HG03457 (cell line): ENCODE data around the gene VRK1.

ENCODE experiments used
- ATAC-seq: cut with Tn5 transposase; IDR thresholded peaks from one replicate; pipeline ENCODE4 v1.9.1; 2021; ENCODE audit warnings: moderate number of reproducible peaks; ENCODE audit not compliant: unreplicated experiment

The VRK1 gene

DNA sequence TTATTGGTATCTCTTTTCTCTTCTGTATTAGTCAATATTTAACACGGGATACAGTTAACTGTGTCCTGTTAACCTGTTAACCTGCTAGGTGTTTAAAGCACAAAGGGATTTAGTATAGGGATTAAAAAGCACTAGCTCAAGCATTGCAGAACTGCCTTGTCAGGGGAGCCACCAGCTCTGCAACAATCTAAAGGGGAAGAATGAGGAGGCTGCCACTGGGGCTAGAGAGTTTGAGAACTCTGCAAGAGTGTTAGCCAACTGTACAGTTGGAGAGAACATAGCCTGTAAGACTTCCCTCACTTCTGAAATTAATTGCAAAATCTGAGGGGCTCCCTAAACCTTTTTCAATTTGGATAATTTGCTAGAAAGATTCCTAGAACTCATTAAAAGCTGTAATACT lies 6.5 kb upstream of the VRK1 start:
- no peak for ATAC-seq

DNA sequence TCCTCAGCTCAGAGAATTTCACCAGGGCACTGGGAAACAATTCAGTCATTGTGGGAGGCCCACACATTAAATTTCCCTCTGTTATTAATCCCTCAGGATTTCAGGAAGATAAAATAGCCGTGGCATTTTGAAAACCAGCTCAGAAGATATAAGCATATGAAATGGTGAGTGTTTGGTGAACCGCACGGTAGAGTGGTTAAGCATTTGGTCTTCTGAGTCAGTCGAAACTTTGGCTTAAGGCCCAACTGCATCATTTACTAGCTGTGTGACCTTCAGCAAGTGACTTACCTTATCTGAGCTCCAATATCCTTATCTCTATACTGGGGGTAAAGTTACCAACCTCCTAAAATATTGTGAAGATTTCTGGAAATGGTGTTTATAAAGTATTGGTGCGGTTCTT lies 5.2 kb upstream of the VRK1 start:
- no peak for ATAC-seq

DNA sequence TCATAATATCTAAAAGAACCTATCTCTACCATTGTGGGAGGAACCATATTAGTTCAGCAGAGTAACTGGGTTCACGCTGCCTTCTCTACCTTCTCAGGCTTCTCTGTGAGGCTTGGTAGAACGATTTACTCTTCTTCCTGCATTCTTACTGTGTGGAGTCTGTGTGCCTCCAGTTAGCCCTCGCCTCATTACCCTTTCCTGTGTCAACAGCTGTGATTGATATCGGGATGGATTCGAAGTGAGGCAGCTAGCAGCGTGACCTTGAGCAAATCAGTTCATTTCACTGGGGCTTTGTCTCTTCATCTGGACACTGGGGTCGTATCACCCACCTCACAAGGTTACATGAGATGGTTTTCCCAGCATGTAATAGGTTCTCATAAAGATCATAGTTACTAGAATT lies 4.6 kb upstream of the VRK1 start:
- ATAC-seq, result no peak

DNA sequence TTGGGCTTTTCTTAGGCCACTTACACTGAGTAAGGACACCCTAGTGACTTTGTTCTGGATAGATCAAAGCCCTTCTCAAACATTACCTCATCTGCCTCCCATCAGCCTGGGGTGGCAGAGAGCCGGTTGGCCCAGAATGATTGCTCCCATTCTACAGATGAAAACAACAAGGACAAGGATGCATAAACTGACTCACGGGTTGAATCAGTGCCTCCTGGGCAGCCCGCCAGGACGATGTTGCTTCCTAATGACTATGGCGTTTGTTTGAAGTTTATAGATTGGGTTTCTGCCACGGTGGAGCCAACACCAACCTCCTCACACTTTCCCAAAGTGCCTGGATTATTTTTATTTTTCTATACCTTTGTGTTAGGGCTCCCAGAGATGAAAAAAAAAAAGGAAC lies 3.6 kb upstream of the VRK1 start:
- ATAC-seq, result no peak

DNA sequence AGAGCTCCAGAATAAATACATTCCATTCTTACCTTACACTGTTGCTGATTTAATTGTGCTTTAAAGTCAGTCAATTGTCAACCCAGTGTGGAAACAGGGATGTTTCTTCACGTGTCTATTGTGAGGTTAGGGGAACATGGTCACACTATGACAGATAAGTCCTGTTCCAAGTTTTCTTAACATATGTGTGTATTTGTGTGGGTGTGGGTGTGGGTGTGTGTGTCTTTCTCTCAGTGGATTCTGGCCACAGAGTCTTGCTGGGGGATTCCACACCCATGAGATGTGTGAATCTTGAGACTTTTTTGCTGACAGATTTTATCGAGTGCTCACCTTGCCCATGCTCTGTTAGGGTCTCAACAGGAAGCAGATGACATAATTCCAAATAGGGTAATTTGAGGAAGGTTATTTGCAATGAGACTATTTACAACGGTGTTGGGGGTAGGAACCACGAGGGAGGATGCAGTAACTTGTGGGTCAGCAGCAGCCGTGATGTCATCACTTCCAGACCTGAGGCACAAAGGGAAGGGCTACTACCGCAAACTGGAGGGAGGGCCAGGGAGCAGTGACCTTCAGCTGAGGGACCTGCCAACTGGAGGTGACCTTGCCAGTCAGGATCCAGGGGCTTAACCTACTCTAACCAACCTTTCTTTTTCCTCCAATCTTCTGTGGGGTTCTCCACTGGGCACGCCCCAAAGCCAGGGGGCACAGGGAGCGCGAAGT lies 1.9 kb upstream of the VRK1 start:
- ATAC-seq, result no peak

DNA sequence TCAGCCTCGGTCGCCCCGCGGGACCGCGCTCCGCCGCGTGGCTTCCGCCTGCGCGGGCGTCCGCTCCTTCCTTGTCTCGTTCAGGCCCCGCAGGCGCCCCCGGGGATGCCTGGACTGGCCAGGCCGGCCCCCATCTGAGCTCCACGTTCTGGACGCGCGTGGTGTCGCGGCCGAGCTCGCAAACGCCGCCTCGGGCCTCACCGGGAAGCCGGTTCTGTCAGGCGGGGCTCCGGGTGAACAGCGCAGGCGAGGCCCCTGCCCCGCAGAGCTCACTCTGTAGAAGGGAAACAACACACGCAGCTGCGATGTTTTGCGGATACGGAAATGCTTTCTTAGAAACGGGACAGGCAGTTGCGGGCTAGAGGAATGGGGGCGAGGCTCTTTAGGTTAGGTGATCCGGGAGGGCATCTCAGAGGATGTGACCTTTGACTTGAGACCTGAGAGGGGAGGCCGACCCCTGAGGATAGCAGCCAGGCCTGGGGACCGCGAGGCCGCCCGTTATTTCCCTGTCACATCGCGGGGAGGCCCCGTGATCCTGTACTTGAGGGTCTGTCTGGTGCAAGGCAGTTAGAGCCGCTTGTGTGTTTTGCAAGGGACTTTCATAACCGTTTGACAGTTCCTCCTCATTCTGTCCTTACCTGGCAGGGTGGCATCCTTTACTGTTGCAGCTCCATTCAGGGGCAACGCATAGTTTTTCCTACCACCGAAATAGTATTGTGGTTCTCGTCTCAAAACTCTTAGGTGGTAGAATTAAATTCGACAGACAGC lies 584 bp downstream of the VRK1 start:
- ATAC-seq, result peak; percentile 29

DNA sequence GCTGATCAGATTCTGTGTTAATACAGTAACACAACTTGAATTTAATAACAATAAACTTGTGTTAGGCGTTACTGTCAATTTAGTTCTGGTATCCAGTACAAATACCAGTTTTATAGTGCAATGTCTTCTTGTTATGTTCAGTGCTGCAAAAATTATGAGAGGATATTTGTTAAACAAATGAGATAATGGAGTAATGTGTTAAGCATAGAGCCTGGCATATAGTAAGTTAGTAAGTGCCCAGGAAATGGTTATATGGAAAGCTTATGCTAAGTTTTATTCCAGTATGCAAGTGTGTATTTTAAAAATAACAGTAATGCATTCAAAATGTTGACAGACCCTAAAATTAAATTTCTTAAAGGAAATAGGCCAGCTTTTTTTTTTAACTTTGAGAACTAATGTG lies 1.8 kb downstream of the VRK1 start:
- no peak for ATAC-seq

DNA sequence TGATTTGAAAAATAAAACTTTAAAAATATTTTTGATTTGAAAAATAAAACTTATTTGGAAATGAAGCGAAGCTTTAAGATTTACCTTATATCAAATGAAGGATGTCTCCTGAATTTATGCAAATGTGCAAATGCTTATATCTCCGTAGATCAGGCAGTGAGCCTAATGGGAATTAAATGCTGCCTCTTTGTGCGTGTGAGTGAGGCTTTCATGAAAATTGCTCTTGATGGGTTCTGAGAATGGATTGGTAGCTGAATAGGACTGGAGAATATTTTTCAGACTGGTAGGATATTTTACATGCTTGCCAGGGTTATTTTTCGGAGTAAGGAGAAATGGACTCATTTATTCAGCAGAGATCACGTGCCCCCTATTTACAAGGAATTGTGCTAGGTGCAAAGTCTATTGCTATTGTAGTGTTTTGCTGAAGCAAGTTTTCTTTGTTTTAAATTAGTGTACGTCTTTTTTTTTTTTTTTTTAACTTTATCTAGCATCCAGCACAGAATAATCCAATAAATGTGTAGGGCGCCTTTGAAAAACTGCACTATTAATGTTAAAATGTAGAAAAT lies 2.4 kb downstream of the VRK1 start:
- ATAC-seq, result no peak

DNA sequence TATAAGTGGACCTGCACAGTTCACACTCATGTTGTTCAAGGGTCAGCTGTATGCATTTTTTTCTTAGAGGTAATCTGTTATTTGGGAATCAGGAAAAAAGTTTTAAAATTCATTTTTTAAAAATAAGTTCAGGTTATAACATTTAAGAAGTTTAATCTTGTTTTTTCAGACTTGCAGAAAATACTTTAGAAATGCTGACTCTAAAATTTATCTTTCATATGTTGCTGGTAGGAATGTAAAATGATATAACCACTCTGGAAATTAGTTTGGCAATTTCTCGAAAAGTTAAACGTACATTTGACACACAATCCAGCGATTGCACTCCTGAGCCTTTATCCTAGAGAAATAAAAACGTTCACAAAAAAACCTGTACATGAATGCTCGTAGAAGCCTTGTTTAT lies 4.7 kb downstream of the VRK1 start:
- ATAC-seq, result no peak

DNA sequence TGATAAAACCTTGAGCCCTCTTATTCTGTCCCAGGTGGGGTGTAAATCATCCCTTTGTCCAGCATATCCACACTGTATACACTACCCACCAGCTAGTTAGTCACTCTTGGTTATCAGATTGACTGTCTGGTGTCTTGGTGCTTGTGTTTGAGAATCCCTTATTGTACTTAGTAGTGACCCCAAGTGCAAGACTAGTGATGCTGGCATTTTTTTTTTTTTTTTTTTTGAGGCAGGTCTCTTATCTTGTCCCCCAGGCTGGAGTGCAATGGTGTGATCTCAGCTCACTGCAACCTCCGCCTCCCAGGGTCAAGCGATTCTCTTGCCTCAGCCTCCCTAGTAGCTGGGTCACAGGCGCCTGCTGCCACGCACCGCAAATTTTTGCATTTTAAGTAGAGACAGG lies 5.8 kb downstream of the VRK1 start:
- no peak for ATAC-seq

DNA sequence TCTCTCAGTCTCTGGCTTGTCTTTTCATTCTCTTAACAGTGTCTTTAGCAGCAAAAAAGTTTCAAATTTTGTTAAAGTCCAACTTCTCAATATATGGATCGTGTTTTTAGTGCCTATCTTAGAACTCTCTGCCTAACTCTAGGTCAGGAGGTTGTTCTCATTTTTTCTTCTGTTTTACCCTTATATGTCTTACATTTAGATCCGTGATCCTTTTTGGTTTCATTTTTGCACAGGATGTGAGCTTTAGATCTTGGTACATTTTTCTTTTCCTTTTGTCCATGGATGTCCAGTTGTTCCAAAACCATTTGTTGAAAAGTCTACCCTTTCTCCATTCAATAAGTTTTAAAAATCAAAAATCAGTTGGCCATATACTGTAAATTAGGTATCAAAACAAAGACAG lies 6.8 kb downstream of the VRK1 start:
- no peak for ATAC-seq

DNA sequence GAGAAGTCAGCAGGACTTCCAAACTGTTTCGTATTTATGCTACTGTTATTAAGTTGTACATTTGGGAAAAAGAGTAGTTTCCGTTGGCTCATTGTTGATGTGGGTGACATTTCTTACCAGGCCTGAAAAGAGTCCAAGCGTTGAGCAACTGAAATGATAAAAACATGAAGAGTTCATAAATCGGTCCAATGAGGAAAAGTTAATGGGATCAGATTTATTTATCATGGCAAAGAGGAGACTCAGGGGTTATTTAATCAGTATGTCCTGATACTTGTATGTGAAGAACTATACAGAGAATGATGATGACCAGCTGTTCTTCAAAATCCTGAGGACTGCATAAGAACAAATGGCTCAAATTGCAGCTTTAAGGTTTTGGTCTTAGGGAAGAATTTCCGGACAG lies 7.7 kb downstream of the VRK1 start:
- no peak for ATAC-seq

DNA sequence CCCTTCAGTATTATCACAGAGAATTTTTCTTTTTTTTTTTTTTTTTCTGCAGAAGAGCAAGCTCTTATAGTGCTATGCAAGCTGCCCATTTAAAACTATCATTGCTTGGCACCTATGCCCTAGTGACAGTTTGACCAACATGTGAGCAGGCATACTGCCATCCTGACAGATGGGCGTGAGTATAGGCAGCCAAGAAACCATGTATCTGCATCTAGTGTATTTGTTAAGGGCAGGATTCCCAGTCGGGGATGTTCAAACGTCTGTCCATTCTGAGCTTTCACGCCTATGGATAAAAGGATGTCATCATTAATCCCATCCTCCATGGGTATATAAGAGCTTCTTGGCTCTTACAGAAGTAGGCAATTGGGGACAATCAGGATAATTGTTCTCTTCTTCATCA lies 8.8 kb downstream of the VRK1 start:
- ATAC-seq, result no peak

DNA sequence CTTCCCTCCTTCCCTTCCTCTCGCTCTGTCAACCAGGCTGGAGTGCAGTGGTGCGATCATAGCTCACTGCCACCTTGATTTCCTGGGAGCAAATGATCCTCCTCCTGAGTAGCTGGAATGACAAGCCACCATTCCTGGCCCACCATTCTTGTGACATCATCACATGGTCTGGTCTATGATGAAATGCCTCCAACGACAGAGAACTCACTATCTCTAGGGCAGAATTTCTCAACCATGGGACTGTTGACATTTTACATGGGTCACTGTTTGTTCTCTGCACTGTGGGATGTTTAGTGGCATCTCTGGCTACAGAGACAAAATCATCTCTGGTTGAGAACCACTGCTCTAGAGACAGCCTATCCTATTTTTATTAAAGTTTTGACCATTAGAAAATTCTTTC lies 9.7 kb downstream of the VRK1 start:
- ATAC-seq, result no peak

DNA sequence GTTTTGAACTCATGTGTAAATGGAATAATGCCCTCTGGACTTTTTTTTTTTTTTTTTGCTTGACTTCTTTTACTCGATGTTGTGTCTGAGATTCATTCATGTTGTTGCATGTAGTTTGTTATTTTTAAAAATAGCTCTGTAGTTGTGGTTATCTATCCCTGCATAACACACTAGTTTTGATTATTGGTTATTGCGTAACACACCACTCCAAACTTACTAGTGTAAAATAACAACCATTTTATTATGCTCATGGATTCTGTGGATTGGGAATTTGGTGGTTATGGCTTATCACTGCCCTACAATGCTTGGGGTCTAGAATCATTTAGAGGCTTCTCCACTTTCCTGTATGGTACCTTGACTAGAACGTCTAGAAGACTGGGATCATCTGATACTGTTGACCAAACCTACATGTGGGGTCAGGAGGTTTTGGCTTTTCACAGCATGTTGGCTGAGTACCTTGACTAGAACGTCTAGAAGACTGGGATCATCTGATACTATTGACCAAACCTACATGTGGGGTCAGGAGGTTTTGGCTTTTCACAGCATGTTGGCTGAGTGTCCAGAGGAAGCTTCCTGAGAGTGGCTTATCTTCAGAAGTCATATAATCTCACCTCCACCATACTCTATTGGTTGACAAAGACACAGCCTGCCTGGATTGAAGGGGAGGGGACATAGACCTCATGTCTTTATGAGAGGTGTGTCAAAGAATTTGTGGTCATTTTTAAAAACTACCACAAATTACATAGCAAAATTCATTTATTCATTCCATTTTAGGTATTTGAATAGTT lies 11.6 kb downstream of the VRK1 start:
- ATAC-seq, result no peak

DNA sequence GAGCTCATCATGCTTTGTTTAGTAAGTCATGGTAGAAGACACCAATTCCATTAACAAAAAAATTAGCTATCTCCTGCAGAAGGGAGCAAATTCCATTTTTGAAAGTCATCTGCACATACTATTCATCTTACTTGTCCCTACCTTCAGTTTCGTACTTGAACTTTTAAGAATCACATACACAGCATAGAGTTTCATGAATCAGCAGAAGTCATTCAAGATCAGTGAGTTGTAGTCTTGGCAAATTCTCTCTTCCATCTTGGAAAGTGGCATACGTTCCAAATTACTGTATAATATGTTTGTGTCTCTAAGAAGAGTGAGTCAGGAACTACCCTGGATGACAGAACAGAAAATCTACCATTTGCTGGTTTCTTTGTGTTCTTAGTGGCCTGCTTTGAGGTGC lies 14.1 kb downstream of the VRK1 start:
- ATAC-seq, result no peak

DNA sequence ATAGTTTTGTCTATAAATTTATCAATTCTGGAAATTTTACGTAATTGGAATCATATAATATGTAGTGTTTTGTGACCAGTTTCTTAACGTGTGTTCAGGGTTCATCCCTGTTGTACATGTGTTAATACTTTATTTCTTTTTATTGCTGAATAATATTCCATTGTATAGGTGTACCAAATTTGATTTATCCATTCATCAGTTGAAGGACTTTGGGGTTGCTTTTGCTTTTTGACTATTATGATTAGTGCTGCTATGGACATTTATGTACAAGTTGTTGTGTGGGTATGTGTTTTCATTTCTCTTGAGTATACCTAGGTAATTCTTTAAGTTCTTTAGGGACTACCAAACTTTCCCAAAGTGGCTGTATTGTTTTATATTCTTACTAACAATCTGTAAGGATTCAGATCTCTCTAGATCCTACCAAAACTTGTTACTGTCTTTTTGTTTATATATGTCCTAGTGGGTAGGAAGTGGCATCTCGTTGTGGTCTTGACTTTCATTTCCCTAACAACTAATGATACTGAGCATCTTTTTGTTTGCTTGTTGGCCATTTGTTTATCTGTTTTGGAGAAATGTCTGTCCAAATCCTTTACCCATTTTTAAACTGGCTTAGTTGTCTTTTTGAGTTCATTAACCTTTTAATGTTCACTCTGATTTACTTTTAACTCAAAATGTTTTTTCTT lies 14.9 kb downstream of the VRK1 start:
- ATAC-seq, result peak; percentile 67

DNA sequence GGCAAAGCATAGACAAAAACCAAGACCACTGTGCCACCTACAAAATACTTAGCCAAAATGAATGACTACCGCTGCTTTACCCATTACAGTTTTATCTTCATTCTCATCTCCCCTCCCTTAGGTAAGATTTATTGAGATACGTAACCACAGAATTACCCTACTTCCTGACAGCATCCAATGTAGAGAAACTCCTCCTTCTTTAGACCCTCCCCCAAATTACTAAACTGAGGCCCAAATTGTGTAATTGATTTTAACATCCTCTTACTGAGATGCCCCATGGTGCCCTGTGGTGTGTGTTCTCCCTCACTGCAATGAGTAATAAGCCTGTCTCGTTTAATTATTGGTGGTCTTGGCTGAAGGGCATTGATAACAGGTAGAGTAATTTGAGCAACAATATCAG lies 19.1 kb downstream of the VRK1 start:
- no peak for ATAC-seq

DNA sequence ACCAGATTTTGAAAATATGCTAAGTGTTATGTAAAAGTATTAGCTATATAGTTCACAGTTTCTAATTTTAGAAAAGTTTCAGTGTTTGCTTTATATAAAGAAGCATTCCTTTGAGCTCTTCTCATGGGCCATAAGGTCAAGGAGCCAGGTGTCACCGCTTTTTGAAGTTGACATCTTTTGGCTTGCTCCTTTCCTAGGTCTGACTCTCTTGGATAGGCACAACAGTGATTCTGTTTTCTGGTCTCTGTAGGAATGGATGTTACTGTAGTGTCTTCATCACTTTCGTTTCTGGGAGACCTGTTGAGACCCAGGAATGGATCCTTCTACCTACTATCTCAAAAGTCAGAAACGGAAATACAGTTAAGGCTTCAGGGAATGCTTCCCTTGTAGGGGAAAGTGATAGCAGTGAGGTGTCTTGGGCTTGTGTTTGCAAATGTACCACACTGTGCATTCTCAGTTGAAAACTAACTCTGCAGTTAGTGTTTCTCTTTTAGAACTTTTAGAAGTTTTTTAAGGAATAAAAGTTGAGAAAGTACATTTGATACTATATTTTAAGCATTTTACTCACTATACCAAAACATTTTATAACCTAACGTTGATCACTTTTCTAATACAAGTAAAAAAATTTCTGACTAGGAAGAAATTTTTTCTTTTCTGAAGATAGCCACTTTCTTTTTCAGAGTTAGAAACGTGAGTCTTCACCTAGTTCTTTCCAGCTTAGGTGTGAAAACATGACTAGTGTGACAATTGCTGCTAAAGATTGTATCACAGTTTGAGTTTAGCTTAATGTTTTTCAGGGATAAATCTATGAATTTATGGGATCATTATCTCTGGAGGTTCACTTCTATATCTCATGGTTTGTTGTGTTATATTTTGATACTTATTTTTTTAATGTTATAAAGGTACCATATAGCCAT lies 20.8 kb downstream of the VRK1 start:
- no peak for ATAC-seq

DNA sequence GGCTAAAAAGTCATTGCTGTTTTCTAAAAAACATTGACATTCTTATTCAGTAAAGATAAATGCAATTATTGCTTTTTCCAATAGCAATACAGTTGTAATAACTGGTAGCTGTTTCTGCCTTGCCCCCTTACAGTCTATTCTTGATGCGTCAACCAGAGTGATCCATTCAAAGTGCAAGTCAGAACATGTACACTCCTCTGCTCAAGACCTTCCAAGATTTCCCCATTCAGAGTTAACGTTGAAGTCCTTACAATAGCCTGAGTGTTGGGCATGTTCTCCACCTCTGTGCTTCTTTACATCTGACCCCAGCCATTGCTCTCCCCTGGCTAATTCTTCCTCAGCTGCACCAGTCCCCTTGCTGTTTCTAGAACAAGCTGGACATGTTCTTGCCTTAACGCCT lies 24.3 kb downstream of the VRK1 start:
- no peak for ATAC-seq
